ENCODE results near the gene SLC19A1. TPM values are rescaled to one million over a fixed set of nuclear protein-coding genes. Genes with fewer than 3 reads are reported as not detected.

Gene SLC19A1
- total and polyA plus RNA-seq, 2 donors (not counting 1 experiment from before 2014, with no cell fraction given), result 1.7 to 2.1 TPM

GRCh38 chr21:45506836-45507522, 35.3 kb downstream of the SLC19A1 start:
- Histone ChIP-seq H2AFZ (ENCODE audit: low read length) (no peak overlapping the region), H4K20me1 (ENCODE audit: control insufficient read depth, extremely low read depth, insufficient read depth, low read length) (no peaks in the 10 kb centered on the region), H3K79me2 (ENCODE audit: control insufficient read depth, insufficient read depth, low read length) (no peaks in the 10 kb centered on the region), H3K4me2 (ENCODE audit: extremely low read depth, insufficient read depth, low read length) (no peak overlapping the region), H3K9ac (ENCODE audit: insufficient read depth, low read length) (no peak overlapping the region), H3K4me3 (replicated peaks in 1 of 4; ENCODE audit: control extremely low read depth in 1 of 4, insufficient read depth in 1 of 4, low read depth in 3 of 4, low read length in 4 of 4) (no peak overlapping the region), H3K27ac (ENCODE audit: insufficient read depth, low read length) (no peak overlapping the region), H3K9me3 (ENCODE audit: control insufficient read depth, insufficient read depth, low read depth, low read length) (no peaks in the 10 kb centered on the region), H3K36me3 (ENCODE audit: control insufficient read depth, insufficient read depth, low read length) (peaks cover 4% of the 10 kb centered on the region), H3K4me1 (ENCODE audit: control insufficient read depth, extremely low read depth, insufficient read depth, low read length) (no peaks in the 10 kb centered on the region), H3K27me3 (ENCODE audit: control insufficient read depth, insufficient read depth, low read length) (no peaks in the 10 kb centered on the region)
- TF ChIP-seq EZH2 (IDR thresholded peaks at IDR 0.05; ENCODE audit: low read length, missing control alignments), result no peak
- no peak for TF ChIP-seq CTCF (conservative IDR thresholded peaks at IDR 0.05 in 1 of 2, IDR thresholded peaks at IDR 0.05 in 1 of 2; ENCODE audit: low read depth in 1 of 2, low read length in 2 of 2)
- DNase-seq (ENCODE audit: low read depth in 2 of 2), result no peak

- Histone ChIP-seq H3K9me3 (ENCODE audit: control insufficient read depth, insufficient read depth, low read depth, low read length) (no peaks in the 10 kb centered on the region), H3K27ac (ENCODE audit: insufficient read depth, low read length) (no peak overlapping the region), H4K20me1 (ENCODE audit: control insufficient read depth, extremely low read depth, insufficient read depth, low read length) (no peaks in the 10 kb centered on the region), H3K4me2 (ENCODE audit: extremely low read depth, insufficient read depth, low read length) (no peak overlapping the region), H3K79me2 (ENCODE audit: control insufficient read depth, insufficient read depth, low read length) (no peaks in the 10 kb centered on the region), H3K4me1 (ENCODE audit: control insufficient read depth, extremely low read depth, insufficient read depth, low read length) (no peaks in the 10 kb centered on the region), H3K36me3 (ENCODE audit: control insufficient read depth, insufficient read depth, low read length) (peaks cover 4% of the 10 kb centered on the region), H3K4me3 (replicated peaks in 1 of 4; ENCODE audit: control extremely low read depth in 1 of 4, insufficient read depth in 1 of 4, low read depth in 3 of 4, low read length in 4 of 4) (no peak overlapping the region), H3K27me3 (ENCODE audit: control insufficient read depth, insufficient read depth, low read length) (no peaks in the 10 kb centered on the region), H3K9ac (ENCODE audit: insufficient read depth, low read length) (no peak overlapping the region), H2AFZ (ENCODE audit: low read length) (no peak overlapping the region)
- no peak for TF ChIP-seq EZH2 (IDR thresholded peaks at IDR 0.05; ENCODE audit: low read length, missing control alignments)
- no peak for TF ChIP-seq CTCF (conservative IDR thresholded peaks at IDR 0.05 in 1 of 2, IDR thresholded peaks at IDR 0.05 in 1 of 2; ENCODE audit: low read depth in 1 of 2, low read length in 2 of 2)
- DNase-seq (ENCODE audit: low read depth in 2 of 2), result no peak
Measured at GRCh38 chr21:45506241-45506817, 35.9 kb downstream of the SLC19A1 start.

- H2AFZ ChIP-seq (ENCODE audit: low read length), result no peak overlapping the region
- no peaks in the 10 kb centered on the region for H3K79me2 ChIP-seq (ENCODE audit: control insufficient read depth, insufficient read depth, low read length)
- no peak overlapping the region for H3K4me3 ChIP-seq (replicated peaks in 1 of 4; ENCODE audit: control extremely low read depth in 1 of 4, insufficient read depth in 1 of 4, low read depth in 3 of 4, low read length in 4 of 4)
- DNase-seq (ENCODE audit: low read depth in 2 of 2), result no peak
- H3K27ac ChIP-seq (ENCODE audit: insufficient read depth, low read length), result no peak overlapping the region
- H3K9ac ChIP-seq (ENCODE audit: insufficient read depth, low read length), result no peak overlapping the region
- no peaks in the 10 kb centered on the region for H3K27me3 ChIP-seq (ENCODE audit: control insufficient read depth, insufficient read depth, low read length)
- TF ChIP-seq EZH2 (IDR thresholded peaks at IDR 0.05; ENCODE audit: low read length, missing control alignments), result no peak
- no peak for TF ChIP-seq CTCF (conservative IDR thresholded peaks at IDR 0.05 in 1 of 2, IDR thresholded peaks at IDR 0.05 in 1 of 2; ENCODE audit: low read depth in 1 of 2, low read length in 2 of 2)
- no peak overlapping the region for H3K4me2 ChIP-seq (ENCODE audit: extremely low read depth, insufficient read depth, low read length)
- no peaks in the 10 kb centered on the region for H4K20me1 ChIP-seq (ENCODE audit: control insufficient read depth, extremely low read depth, insufficient read depth, low read length)
- no peaks in the 10 kb centered on the region for H3K9me3 ChIP-seq (ENCODE audit: control insufficient read depth, insufficient read depth, low read depth, low read length)
- no peaks in the 10 kb centered on the region for H3K4me1 ChIP-seq (ENCODE audit: control insufficient read depth, extremely low read depth, insufficient read depth, low read length)
- H3K36me3 ChIP-seq (ENCODE audit: control insufficient read depth, insufficient read depth, low read length), result peaks cover 4% of the 10 kb centered on the region
Measured at GRCh38 chr21:45505416-45506021, 36.7 kb downstream of the SLC19A1 start.
